H1 (cell line): ENCODE data around the gene ZNF609. TPM values are rescaled to one million over a fixed set of nuclear protein-coding genes. Genes with fewer than 3 reads are reported as not detected.

ENCODE experiments used
- CTCF ChIA-PET: fragments of 300-600 bp; sonication (Branson Sonifier 250); formaldehyde crosslinking; loops from one replicate; lab custom pipeline; 2021; ENCODE audit not compliant: partially characterized antibody; lab: Charles Lee
- POLR2A ChIA-PET: fragments of 300-600 bp; sonication (Branson Sonifier 250); formaldehyde crosslinking; loops from one replicate; lab custom pipeline; 2021; ENCODE audit warnings: inconsistent platforms; ENCODE audit not compliant: partially characterized antibody; lab: Charles Lee
- DNase-seq, 2 experiments: peaks; one replicate each; pipeline versions ENCODE4 v3.0.0 to v3.0.0-alpha.2; 2010 to 2022; ENCODE audit warnings: low spot score in 2 of 2, low read depth in 1 of 2, mixed read lengths in 1 of 2
- FAIRE-seq: peaks from 2 replicates; lab custom pipeline; 2011; peaks lifted over from hg19 to GRCh38; lab: Jason Lieb, UNC
- H2AFZ ChIP-seq: 2 replicates; pipeline ENCODE4 v1.8.1; 2012; ENCODE audit warnings: low read length, inconsistent platforms
- H2AK5ac ChIP-seq: 2 replicates; pipeline ENCODE4 v1.6.1; 2013; ENCODE audit warnings: low read depth, low read length
- H2BK120ac ChIP-seq: replicated peaks from 2 replicates; pipeline ENCODE3; 2013; ENCODE audit warnings: low read depth, low read length, inconsistent platforms
- H2BK12ac ChIP-seq: 2 replicates; pipeline ENCODE4 v1.6.1; 2013; ENCODE audit warnings: low read depth, low read length
- H2BK15ac ChIP-seq: 2 replicates; pipeline ENCODE4 v1.6.1; 2013; ENCODE audit warnings: low read length
- H2BK20ac ChIP-seq: 2 replicates; pipeline ENCODE4 v1.6.1; 2013; ENCODE audit warnings: low read length
- H2BK5ac ChIP-seq: 2 replicates; pipeline ENCODE4 v1.6.1; 2013; ENCODE audit warnings: low read depth, low read length
- H3K14ac ChIP-seq: 2 replicates; pipeline ENCODE4 v1.6.1; 2013; ENCODE audit warnings: inconsistent platforms; ENCODE audit not compliant: insufficient read length
- H3K18ac ChIP-seq: 2 replicates; pipeline ENCODE4 v1.6.1; 2013; ENCODE audit warnings: low read length; ENCODE audit errors: extremely low read depth
- H3K23ac ChIP-seq: 2 replicates; pipeline ENCODE4 v1.6.1; 2013; ENCODE audit warnings: inconsistent platforms; ENCODE audit not compliant: insufficient read length
- H3K23me2 ChIP-seq: 2 replicates; pipeline ENCODE4 v1.6.1; 2013; ENCODE audit warnings: low read depth, low read length
- H3K27ac ChIP-seq: 2 replicates; pipeline ENCODE4 v1.6.1; 2011; ENCODE audit warnings: low read depth, low read length, inconsistent platforms
- H3K27me3 ChIP-seq, 4 experiments: replicated peaks in 1 of 4; 1 replicate in 1 of 4; 2 replicates in 3 of 4; pipeline versions ENCODE4 v1.6.1 to v1.8.1; 2011 to 2013; ENCODE audit warnings: low read length in 3 of 4, mild to moderate bottlenecking in 3 of 4, inconsistent platforms in 2 of 4, mixed read lengths in 2 of 4, moderate library complexity in 1 of 4; ENCODE audit not compliant: control insufficient read depth in 3 of 4, insufficient read depth in 3 of 4; ENCODE audit errors: extremely low read depth in 1 of 4
- H3K36me3 ChIP-seq, 4 experiments: 2 replicates each; pipeline versions ENCODE4 v1.6.1 to v1.8.1; 2011 to 2013; ENCODE audit warnings: mild to moderate bottlenecking in 4 of 4, low read length in 3 of 4, moderate library complexity in 2 of 4, control low read depth in 1 of 4, inconsistent platforms in 1 of 4; ENCODE audit not compliant: insufficient read depth in 4 of 4, control insufficient read depth in 2 of 4
- H3K4ac ChIP-seq: replicated peaks from 2 replicates; pipeline ENCODE3; 2013; ENCODE audit warnings: low read length, low read depth, mixed read lengths, inconsistent platforms; ENCODE audit not compliant: insufficient read length
- H3K4me1 ChIP-seq, 4 experiments: replicated peaks in 1 of 4; 1 replicate in 1 of 4; 2 replicates in 3 of 4; pipeline versions ENCODE4 v1.6.1 to v1.8.1; 2011 to 2013; ENCODE audit warnings: low read length in 3 of 4, inconsistent platforms in 2 of 4, mixed read lengths in 1 of 4; ENCODE audit not compliant: insufficient read depth in 4 of 4, control insufficient read depth in 3 of 4
- H3K4me2 ChIP-seq, 2 experiments: 2 replicates each; pipeline versions ENCODE4 v1.6.1 to v1.8.1; 2011 to 2013; ENCODE audit warnings: low read depth in 2 of 2, low read length in 2 of 2, control low read depth in 1 of 2, inconsistent platforms in 1 of 2, mild to moderate bottlenecking in 1 of 2; ENCODE audit not compliant: insufficient read depth in 1 of 2
- H3K4me3 ChIP-seq, 4 experiments: fragments of 200-600, 300-600 bp in 1 of 4; sonication (generic), shearing (Covaris generic), sonication (Bioruptor Twin) in 1 of 4; 2 replicates each; pipeline versions ENCODE4 v1.5.1 to v1.8.1; 2011 to 2016; ENCODE audit warnings: low read length in 4 of 4, low read depth in 3 of 4, control low read depth in 2 of 4, inconsistent platforms in 2 of 4, mild to moderate bottlenecking in 2 of 4, mixed read lengths in 1 of 4, moderate library complexity in 1 of 4; ENCODE audit not compliant: insufficient read depth in 2 of 4; ENCODE audit errors: extremely low read depth in 1 of 4
- H3K56ac ChIP-seq: replicated peaks from 2 replicates; pipeline ENCODE3; 2013; ENCODE audit warnings: low read depth, mild to moderate bottlenecking, mixed read lengths, low read length, inconsistent platforms; ENCODE audit not compliant: insufficient read length
- H3K79me1 ChIP-seq: 2 replicates; pipeline ENCODE4 v1.6.1; 2013; ENCODE audit warnings: low read depth, low read length, control low read depth
- H3K79me2 ChIP-seq, 2 experiments: 2 replicates each; pipeline versions ENCODE4 v1.6.1 to v1.8.1; 2012 to 2013; ENCODE audit warnings: low read length in 2 of 2, mild to moderate bottlenecking in 2 of 2, inconsistent platforms in 1 of 2; ENCODE audit not compliant: insufficient read depth in 2 of 2, control insufficient read depth in 1 of 2
- H3K9ac ChIP-seq, 4 experiments: replicated peaks in 1 of 4; 1 replicate in 1 of 4; 2 replicates in 3 of 4; pipeline versions ENCODE4 v1.6.1 to v1.8.1; 2011 to 2013; ENCODE audit warnings: low read depth in 3 of 4, low read length in 3 of 4, control low read depth in 2 of 4, mild to moderate bottlenecking in 2 of 4, moderate library complexity in 2 of 4, inconsistent platforms in 1 of 4; ENCODE audit errors: extremely low read depth in 1 of 4
- H3K9me3 ChIP-seq, 2 experiments: 2 replicates each; pipeline versions ENCODE4 v1.6.1 to v1.8.1; 2012 to 2013; ENCODE audit warnings: mild to moderate bottlenecking in 2 of 2, moderate library complexity in 2 of 2, control low read depth in 1 of 2, inconsistent platforms in 1 of 2, low read depth in 1 of 2, low read length in 1 of 2, mixed read lengths in 1 of 2; ENCODE audit not compliant: insufficient read depth in 2 of 2
- H4K20me1 ChIP-seq, 2 experiments: replicated peaks in 1 of 2; 2 replicates each; pipeline versions ENCODE3 to v1.8.1; 2011 to 2013; ENCODE audit warnings: inconsistent platforms in 2 of 2, low read length in 2 of 2, mild to moderate bottlenecking in 1 of 2; ENCODE audit not compliant: insufficient read depth in 2 of 2, control insufficient read depth in 1 of 2
- H4K5ac ChIP-seq: 2 replicates; pipeline ENCODE4 v1.6.1; 2013; ENCODE audit warnings: low read length, low read depth, mixed read lengths, inconsistent platforms; ENCODE audit not compliant: insufficient read length
- H4K8ac ChIP-seq: 2 replicates; pipeline ENCODE4 v1.8.0; 2013; ENCODE audit warnings: mild to moderate bottlenecking, moderate library complexity, low read length, inconsistent platforms; ENCODE audit not compliant: insufficient read depth; ENCODE audit errors: extremely low read depth
- H4K91ac ChIP-seq: replicated peaks from 2 replicates; pipeline ENCODE3; 2013; ENCODE audit warnings: low read length, mixed read lengths, inconsistent platforms; ENCODE audit not compliant: insufficient read length
- ASH2L ChIP-seq: fragments of 200-600, 300-600 bp; sonication (generic); IDR thresholded peaks from one replicate; pipeline ENCODE4 v1.7.1; 2017; ENCODE audit warnings: low read length
- CBX8 ChIP-seq: fragments of 300-800, 300-1000 bp; sonication (generic); IDR thresholded peaks from 2 replicates; pipeline ENCODE4 v1.7.1; 2016; ENCODE audit warnings: low read depth, low read length, borderline replicate concordance
- CREB1 ChIP-seq: IDR thresholded peaks from 2 replicates; pipeline ENCODE4 v1.6.1; 2012; ENCODE audit warnings: inconsistent platforms
- EP300 ChIP-seq, 2 experiments: IDR thresholded peaks; 1 replicate in 1 of 2; 2 replicates in 1 of 2; pipeline ENCODE4 v1.6.1; 2011 to 2012; ENCODE audit warnings: low read depth in 2 of 2, low read length in 2 of 2, mild to moderate bottlenecking in 2 of 2, borderline replicate concordance in 1 of 2, inconsistent platforms in 1 of 2, moderate library complexity in 1 of 2
- KDM1A ChIP-seq: fragments of 200-600, 300-600 bp; sonication (generic); IDR thresholded peaks from 2 replicates; pipeline ENCODE4 v1.7.1; 2016; ENCODE audit warnings: mild to moderate bottlenecking, low read length, borderline replicate concordance
- POLR2A ChIP-seq, 2 experiments: IDR thresholded peaks; 1 replicate in 1 of 2; 2 replicates in 1 of 2; pipeline ENCODE4 v1.6.1; 2011; ENCODE audit warnings: low read depth in 2 of 2, low read length in 2 of 2, mild to moderate bottlenecking in 2 of 2; ENCODE audit errors: control extremely low read depth in 1 of 2
- RNF2 ChIP-seq: fragments of 200-900, 300-1000 bp; sonication (generic); IDR thresholded peaks from 2 replicates; pipeline ENCODE4 v1.7.1; 2016; ENCODE audit warnings: borderline replicate concordance, low read depth, mild to moderate bottlenecking, antibody characterized with exemption, low read length; ENCODE audit not compliant: poor library complexity, severe bottlenecking; ENCODE audit errors: missing control alignments
- SP1 ChIP-seq: IDR thresholded peaks from 2 replicates; pipeline ENCODE4 v1.6.1; 2011; ENCODE audit warnings: low read depth, low read length
- WGBS, 2 experiments: shearing (Covaris generic) in 1 of 2; methylation state at CpG; one replicate each; pipeline versions ENCODE4 v1.1.6 to v1.1.7; 2013 to 2015; ENCODE audit warnings: low lambda C conversion rate in 2 of 2, mixed read lengths in 2 of 2, inconsistent platforms in 1 of 2, low coverage in 1 of 2, missing lambda C conversion rate in 1 of 2; ENCODE audit not compliant: insufficient replicate concordance in 2 of 2, insufficient coverage in 1 of 2, insufficient read length in 1 of 2; ENCODE audit errors: extremely low coverage in 1 of 2, missing lambda C conversion rate in 1 of 2; 5-methylcytosine and 5-hydroxymethylcytosine counted together
- polyA plus RNA-seq, 7 experiments: library from polyadenylated mRNA; depleted of rRNA in 3 of 7; stranded (reverse) in 5 of 7; unstranded in 2 of 7; fragments of >200 nt in 5 of 7; fragments of 200-250 nt in 2 of 7; gene quantifications; 1 replicate in 5 of 7; 2 replicates in 1 of 7; 4 replicates in 1 of 7; pipeline versions ENCODE4 v1.2.1 to v1.2.3, GENCODE V29; 2011 to 2013; ENCODE audit warnings: missing spikeins in 2 of 7, mixed read lengths in 2 of 7
- total RNA-seq: library from RNA; stranded (reverse); fragmentation: NEBNext Ultra II Directional; extraction: Animal tissue kit (Norgen Biotek cat#: 25700); gene quantifications from 2 replicates; pipeline ENCODE4 v1.2.1, GENCODE V29; 2021

Gene ZNF609
- total and polyA plus RNA-seq, 2 of the 8 experiments (the other 6 are each of a cell fraction or from before 2014, with no cell fraction given): 15.5 to 47.8 TPM

DNA sequence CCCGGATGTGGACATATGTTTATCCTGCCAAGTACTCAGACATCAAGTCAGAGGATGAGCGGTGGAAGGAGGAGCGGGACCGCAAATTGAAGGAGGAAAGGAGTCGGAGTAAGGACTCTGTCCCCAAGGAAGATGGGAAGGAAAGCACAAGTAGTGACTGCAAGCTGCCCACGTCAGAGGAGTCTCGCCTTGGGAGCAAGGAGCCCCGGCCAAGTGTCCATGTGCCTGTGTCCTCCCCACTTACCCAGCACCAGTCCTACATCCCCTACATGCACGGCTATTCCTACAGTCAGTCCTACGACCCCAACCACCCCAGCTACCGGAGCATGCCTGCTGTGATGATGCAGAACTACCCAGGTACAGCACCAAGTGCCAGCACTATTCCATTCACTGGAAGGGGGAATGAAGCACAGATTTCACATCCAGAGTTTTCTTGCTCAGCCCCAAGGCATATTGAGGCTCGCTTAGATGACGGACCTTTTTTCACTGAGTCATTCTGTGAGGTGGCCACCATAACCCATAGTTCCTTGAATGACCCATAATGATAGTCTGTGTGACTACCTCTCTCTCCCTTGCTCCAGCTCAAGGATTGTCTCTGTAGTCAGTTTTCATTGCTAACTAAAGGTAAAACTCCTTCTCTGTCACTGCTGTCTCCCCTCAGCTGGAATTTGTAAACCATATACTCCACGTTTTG is 217.9 kb downstream of the ZNF609 start:
- H4K5ac ChIP-seq: no peak overlapping the region
- CTCF ChIA-PET: interaction anchor here (0.6 to 10.4 kb wide), 11 partner anchors 9 to 251 kb away, joined by 3 to 84 read pairs (median 4); no protein-coding TSS in a partner anchor

More for the DNA sequence above, 217.9 kb downstream of the ZNF609 start:
- no peak for FAIRE-seq
- Histone ChIP-seq H3K4me3 (no peak overlapping the region), H3K27me3 (no peaks in the 10 kb centered on the region), H2BK15ac (no peak overlapping the region), H4K8ac (no peak overlapping the region), H2BK20ac (no peak overlapping the region), H3K4ac (no peak overlapping the region), H3K79me1 (no peaks in the 10 kb centered on the region; the same call in 1 of the 2 replicates), H3K56ac (no peak overlapping the region), H3K36me3 (peaks cover 19 to 59% (median 37%) of the 10 kb centered on the region in 4 experiments), H4K91ac (no peak overlapping the region), H2AK5ac (no peak overlapping the region), H2BK120ac (no peak overlapping the region), H3K18ac (no peak overlapping the region), H3K23me2 (no peaks in the 10 kb centered on the region), H3K79me2 (no peaks in the 10 kb centered on the region), H3K9ac (no peak overlapping the region), H3K9me3 (no peaks in the 10 kb centered on the region), H2AFZ (no peak overlapping the region), H3K23ac (no peak overlapping the region), H3K14ac (no peak overlapping the region), H2BK5ac (no peak overlapping the region), H3K4me1 (no peaks in the 10 kb centered on the region), H3K4me2 (no peak overlapping the region), H4K20me1 (peaks cover 0 to 2% of the 10 kb centered on the region in 2 experiments), H2BK12ac (no peak overlapping the region), H3K27ac (no peak overlapping the region)
- WGBS, 2 experiments: 92% methylated on average over 14 of the region's 14 CpGs; no CpG with 5 or more reads in 1 of the 2 experiments
- no peak for DNase-seq
- POLR2A ChIA-PET: interaction anchor here (39.0 kb wide), 1 partner anchor 41 kb away, joined by 1192 read pairs; no protein-coding TSS in a partner anchor
- TF ChIP-seq POLR2A (IDR thresholded peaks at IDR 0.05; ENCODE audit: control extremely low read depth in 1 of 2, low read depth in 2 of 2, low read length in 2 of 2) (no peak), ASH2L (no peak), CREB1 (no peak), RNF2 (no peak), SP1 (no peak), KDM1A (no peak), EP300 (IDR thresholded peaks at IDR 0.05; ENCODE audit: borderline replicate concordance in 1 of 2, low read depth in 2 of 2, low read length in 2 of 2) (no peak), CBX8 (no peak)
